ENCODE measurements around the gene MRPL4.

Gene MRPL4

DNA sequence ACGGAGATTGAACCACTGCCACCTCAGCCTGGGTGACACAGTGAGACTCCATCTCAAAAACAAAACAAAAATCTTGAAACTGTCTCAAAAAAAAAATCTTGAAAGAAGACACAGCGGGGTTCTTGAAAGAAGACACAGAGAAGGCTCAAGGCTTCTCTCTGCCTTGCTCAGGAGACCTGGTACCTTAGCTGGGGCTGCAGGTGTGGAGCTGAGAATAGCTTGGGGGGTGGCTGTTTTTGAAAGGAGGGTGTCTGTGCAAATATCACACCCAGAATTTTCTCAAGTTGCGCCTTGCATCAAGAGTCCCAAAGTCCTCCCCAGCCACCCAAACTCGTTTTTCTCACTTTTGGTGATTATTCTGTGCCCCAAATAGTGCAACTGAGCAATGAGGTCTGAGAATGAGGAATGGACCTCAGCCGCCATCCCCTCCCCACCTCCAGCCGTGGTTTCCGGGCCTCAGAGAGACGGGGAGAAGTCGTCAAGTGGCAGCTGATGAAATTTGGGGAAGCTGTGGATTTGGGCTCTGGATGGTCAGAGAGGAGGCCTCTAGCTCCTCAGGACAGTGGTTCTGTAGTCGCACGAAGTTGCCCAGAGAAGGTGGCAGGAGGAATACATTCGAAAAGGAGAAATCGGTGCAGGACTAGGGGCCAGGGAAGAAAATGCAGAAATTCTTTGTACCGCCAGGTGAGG is 29.7 kb upstream of the MRPL4 start:
- TF ChIP-seq EZH2 (IDR thresholded peaks at IDR 0.05; ENCODE audit: borderline replicate concordance, low read length) (no peak), CTCF (IDR thresholded peaks at IDR 0.05; ENCODE audit: low read length) (no peak)
- Histone ChIP-seq H3K36me3 (ENCODE audit: insufficient read depth, low read length) (peaks cover 55% of the 10 kb centered on the region), H3K9me3 (ENCODE audit: low read length) (no peaks in the 10 kb centered on the region), H3K27me3 (ENCODE audit: insufficient read depth, low read length) (no peaks in the 10 kb centered on the region), H3K4me2 (ENCODE audit: low read length) (peak overlapping the region; percentile 56), H3K4me1 (ENCODE audit: insufficient read depth, low read length, severe bottlenecking) (peaks cover 75% of the 10 kb centered on the region), H3F3A (ENCODE audit: insufficient read depth, low read length) (no peaks in the 10 kb centered on the region), H3K4me3 (ENCODE audit: low read depth, low read length, poor library complexity, severe bottlenecking) (peak overlapping the region; percentile 19), H3K9me2 (ENCODE audit: low read depth, low read length) (no peaks in the 10 kb centered on the region), H3K9ac (ENCODE audit: low read length) (peak overlapping the region; percentile 46; the same call in 1 of the 2 replicates), H4K20me1 (ENCODE audit: insufficient read depth, low read length) (no peaks in the 10 kb centered on the region), H2AFZ (ENCODE audit: low read length) (no peak overlapping the region), H3K79me2 (ENCODE audit: insufficient read depth, low read length) (peaks cover 18% of the 10 kb centered on the region), H3K27ac (ENCODE audit: low read depth, low read length, poor library complexity, severe bottlenecking) (peak overlapping the region; percentile 95)

- no peaks in the 10 kb centered on the region for H3K9me3 ChIP-seq (ENCODE audit: low read length)
- H2AFZ ChIP-seq (ENCODE audit: low read length): no peak overlapping the region
- H3F3A ChIP-seq (ENCODE audit: insufficient read depth, low read length): no peaks in the 10 kb centered on the region
- peaks cover 88% of the 10 kb centered on the region for H3K4me1 ChIP-seq (ENCODE audit: insufficient read depth, low read length, severe bottlenecking)
- H3K36me3 ChIP-seq (ENCODE audit: insufficient read depth, low read length): peaks cover 54% of the 10 kb centered on the region
- no peak overlapping the region for H3K9ac ChIP-seq (ENCODE audit: low read length)
- H3K4me3 ChIP-seq (ENCODE audit: low read depth, low read length, poor library complexity, severe bottlenecking): no peak overlapping the region
- peak overlapping the region; percentile 21; the same call in 1 of the 2 replicates for H3K4me2 ChIP-seq (ENCODE audit: low read length)
- H3K27ac ChIP-seq (ENCODE audit: low read depth, low read length, poor library complexity, severe bottlenecking): peak overlapping the region; percentile 95
- H3K27me3 ChIP-seq (ENCODE audit: insufficient read depth, low read length): no peaks in the 10 kb centered on the region
- H3K9me2 ChIP-seq (ENCODE audit: low read depth, low read length): no peaks in the 10 kb centered on the region
- no peaks in the 10 kb centered on the region for H4K20me1 ChIP-seq (ENCODE audit: insufficient read depth, low read length)
- TF ChIP-seq CTCF (IDR thresholded peaks at IDR 0.05; ENCODE audit: low read length) (no peak), EZH2 (IDR thresholded peaks at IDR 0.05; ENCODE audit: borderline replicate concordance, low read length) (no peak)
- H3K79me2 ChIP-seq (ENCODE audit: insufficient read depth, low read length): peaks cover 29% of the 10 kb centered on the region
These were observed 28.4 kb upstream of the MRPL4 start for GRCh38 chr19:10223488-10224213.

DNA sequence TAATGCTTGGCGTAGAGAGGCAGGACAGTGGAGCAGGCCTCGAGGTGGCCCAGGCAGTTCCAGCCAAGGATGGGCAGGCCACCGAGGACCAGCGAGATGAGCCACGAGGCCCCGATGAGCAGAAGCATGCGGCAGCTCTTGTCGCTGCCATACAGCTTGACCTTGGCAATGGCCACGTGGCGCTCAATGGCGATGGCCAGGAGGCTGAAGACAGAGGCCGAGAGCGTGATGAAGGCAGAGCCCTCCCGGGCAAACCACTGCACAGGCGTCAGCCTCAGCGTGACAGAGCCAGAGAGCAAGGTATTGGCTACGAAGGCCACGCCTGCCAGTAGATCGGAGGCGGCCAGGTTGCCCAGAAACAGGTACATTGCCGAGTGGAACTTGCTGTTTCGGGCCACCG is 27.7 kb upstream of the MRPL4 start:
- Histone ChIP-seq H3K4me2 (ENCODE audit: low read length) (no peak overlapping the region), H3K36me3 (ENCODE audit: insufficient read depth, low read length) (peaks cover 56% of the 10 kb centered on the region), H4K20me1 (ENCODE audit: insufficient read depth, low read length) (no peaks in the 10 kb centered on the region), H2AFZ (ENCODE audit: low read length) (no peak overlapping the region), H3K9ac (ENCODE audit: low read length) (no peak overlapping the region), H3K9me2 (ENCODE audit: low read depth, low read length) (no peaks in the 10 kb centered on the region), H3F3A (ENCODE audit: insufficient read depth, low read length) (no peaks in the 10 kb centered on the region), H3K4me3 (ENCODE audit: low read depth, low read length, poor library complexity, severe bottlenecking) (no peak overlapping the region), H3K27ac (ENCODE audit: low read depth, low read length, poor library complexity, severe bottlenecking) (peak overlapping the region; percentile 60), H3K9me3 (ENCODE audit: low read length) (no peaks in the 10 kb centered on the region), H3K27me3 (ENCODE audit: insufficient read depth, low read length) (no peaks in the 10 kb centered on the region), H3K4me1 (ENCODE audit: insufficient read depth, low read length, severe bottlenecking) (peaks cover 88% of the 10 kb centered on the region), H3K79me2 (ENCODE audit: insufficient read depth, low read length) (peaks cover 34% of the 10 kb centered on the region)
- TF ChIP-seq EZH2 (IDR thresholded peaks at IDR 0.05; ENCODE audit: borderline replicate concordance, low read length) (no peak), CTCF (IDR thresholded peaks at IDR 0.05; ENCODE audit: low read length) (no peak)

Measured in OCI-LY1 (cell line).